ENCODE data around the gene CZIB.
A peak's percentile ranks its signal among the peaks of the same experiment; 100 is the strongest.

Gene CZIB

DNA sequence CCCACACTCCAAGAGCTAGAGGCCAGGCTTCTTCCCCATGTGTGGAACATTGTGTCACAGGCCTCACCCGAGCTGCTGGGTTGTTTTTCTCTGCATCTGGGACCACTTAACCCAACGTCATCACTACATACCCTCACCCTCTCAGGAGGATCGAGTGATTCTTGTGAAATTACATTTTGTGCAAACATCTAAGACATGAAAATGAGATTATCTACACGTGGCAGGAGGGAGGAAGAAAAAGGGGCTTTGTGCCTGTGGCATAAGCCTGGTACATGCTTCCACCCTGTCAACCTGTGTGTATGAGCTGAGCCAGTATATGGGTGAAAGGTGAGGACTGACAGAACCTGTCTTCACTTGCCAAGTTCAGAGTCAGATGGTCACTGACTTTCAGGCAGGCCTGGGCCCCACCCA is 22.2 kb downstream of the CZIB start:
- DNase-seq (ENCODE audit: low read depth): no peak
- peak overlapping the region; percentile 99 for H3K4me3 ChIP-seq (ENCODE audit: low read depth, low read length)

DNA sequence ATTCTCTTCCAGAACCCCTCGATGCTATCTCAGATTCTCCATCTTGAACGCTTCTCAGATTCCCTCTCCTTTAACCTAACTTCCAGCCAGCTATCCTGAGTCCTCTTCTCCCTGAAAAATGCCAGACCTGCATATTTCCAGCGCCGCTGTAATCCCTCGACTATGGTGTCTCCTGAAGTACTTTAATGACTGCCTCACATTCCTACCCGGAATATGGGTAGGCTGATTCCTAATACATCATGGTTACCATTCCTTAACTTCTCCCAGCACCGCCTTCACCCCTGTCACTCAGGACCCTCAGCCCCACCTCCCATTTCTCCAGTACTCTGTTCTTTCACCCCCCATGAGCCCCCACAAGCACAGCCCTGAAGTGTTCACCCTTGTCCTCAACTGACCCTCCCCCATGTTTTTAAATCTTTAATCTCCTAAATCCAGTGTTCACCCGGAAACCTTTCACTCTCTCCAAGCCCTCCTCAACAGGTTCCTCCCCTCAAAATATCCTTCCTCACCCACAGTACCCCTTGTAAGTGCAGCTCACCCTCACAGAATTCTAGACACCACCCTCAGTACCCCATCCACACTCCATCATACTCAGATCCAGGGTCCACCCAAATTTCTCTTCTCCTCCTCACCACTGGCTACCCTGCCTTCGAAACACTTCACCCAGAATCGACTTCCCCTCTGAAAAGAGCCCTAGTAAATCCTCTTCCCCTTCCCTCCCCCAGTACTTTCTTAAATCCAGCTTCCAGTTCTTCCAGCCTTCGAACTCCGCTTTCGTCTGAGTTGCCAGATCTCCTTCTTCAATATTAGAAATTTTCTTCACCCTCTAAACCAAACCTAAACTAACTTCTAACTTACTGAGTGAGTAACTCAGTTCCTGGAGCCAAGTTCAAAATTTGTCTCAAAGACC is 22.9 kb downstream of the CZIB start:
- DNase-seq (ENCODE audit: low read depth): peak; percentile 52
- no peak for TF ChIP-seq MYC (IDR thresholded peaks at IDR 0.05; ENCODE audit: low read depth, low read length)
- TF ChIP-seq POLR2A (IDR thresholded peaks at IDR 0.05; ENCODE audit: extremely low read depth, insufficient read length): no peak
- no peak for TF ChIP-seq CTCF (IDR thresholded peaks at IDR 0.05; ENCODE audit: low read depth, low read length)
- TF ChIP-seq, protein P1, sequence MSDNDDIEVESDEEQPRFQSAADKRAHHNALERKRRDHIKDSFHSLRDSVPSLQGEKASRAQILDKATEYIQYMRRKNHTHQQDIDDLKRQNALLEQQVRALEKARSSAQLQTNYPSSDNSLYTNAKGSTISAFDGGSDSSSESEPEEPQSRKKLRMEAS (IDR thresholded peaks at IDR 0.05; ENCODE audit: low read depth, low read length): no peak

More for the DNA sequence above, 22.2 kb downstream of the CZIB start:
- TF ChIP-seq POLR2A (IDR thresholded peaks at IDR 0.05; ENCODE audit: extremely low read depth, insufficient read length) (no peak), MYC (IDR thresholded peaks at IDR 0.05; ENCODE audit: low read depth, low read length) (no peak), CTCF (IDR thresholded peaks at IDR 0.05; ENCODE audit: low read depth, low read length) (no peak)
- TF ChIP-seq, protein P1 (IDR thresholded peaks at IDR 0.05; ENCODE audit: low read depth, low read length): no peak

DNA sequence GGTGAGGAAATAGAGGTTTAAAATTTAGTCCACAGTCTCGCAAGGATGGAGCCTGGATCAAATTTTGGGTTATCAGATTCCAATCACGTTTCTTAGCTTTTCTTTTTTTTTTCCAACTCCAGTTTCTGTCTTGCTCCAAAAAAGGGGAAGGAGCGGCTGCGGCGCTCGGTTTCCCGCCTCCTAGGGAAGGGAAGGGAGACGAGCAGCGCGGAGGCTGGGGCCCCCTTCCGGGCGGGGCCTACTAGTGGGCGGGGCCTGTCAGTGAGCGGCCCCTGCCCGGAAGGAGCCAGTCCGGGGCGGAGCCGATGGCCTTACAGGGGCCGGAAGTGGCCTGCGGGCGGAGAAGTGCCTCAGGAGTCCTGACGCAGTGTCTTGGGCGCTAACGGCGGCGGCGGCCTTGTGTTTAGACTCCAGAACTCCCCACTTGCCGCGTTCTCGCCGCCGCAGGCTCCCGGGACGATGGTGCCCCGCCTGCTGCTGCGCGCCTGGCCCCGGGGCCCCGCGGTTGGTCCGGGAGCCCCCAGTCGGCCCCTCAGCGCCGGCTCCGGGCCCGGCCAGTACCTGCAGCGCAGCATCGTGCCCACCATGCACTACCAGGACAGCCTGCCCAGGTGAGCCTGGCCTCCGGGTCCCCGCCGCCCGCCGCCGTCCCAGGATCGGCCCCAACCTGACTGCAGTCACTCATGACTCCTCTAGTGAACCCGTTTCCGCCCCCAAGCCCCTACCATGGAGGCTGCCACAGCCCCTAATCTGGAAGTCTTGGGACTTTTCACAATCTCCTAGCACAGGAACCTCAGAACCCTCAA is 23.7 kb downstream of the CZIB start, which contains the start of gene CPT2:
Gene CPT2, plus strand, starts transcription at position 340 of the 806 bp plus-strand sequence. Its CDS starts 120 bp downstream, at position 460.
- TF ChIP-seq POLR2A (IDR thresholded peaks at IDR 0.05; ENCODE audit: extremely low read depth, insufficient read length) (peak; percentile 97), CTCF (IDR thresholded peaks at IDR 0.05; ENCODE audit: low read depth, low read length) (no peak), MYC (IDR thresholded peaks at IDR 0.05; ENCODE audit: low read depth, low read length) (peak; percentile 70)
- TF ChIP-seq, protein P1 (IDR thresholded peaks at IDR 0.05; ENCODE audit: low read depth, low read length): peak; percentile 58
- peak within 1 kb of the TSS; percentile 99 for H3K4me3 ChIP-seq (ENCODE audit: low read depth, low read length)
- DNase-seq (ENCODE audit: low read depth): peak; percentile 96

More for the DNA sequence above, 22.9 kb downstream of the CZIB start:
- peak overlapping the region; percentile 99 for H3K4me3 ChIP-seq (ENCODE audit: low read depth, low read length)

DNA sequence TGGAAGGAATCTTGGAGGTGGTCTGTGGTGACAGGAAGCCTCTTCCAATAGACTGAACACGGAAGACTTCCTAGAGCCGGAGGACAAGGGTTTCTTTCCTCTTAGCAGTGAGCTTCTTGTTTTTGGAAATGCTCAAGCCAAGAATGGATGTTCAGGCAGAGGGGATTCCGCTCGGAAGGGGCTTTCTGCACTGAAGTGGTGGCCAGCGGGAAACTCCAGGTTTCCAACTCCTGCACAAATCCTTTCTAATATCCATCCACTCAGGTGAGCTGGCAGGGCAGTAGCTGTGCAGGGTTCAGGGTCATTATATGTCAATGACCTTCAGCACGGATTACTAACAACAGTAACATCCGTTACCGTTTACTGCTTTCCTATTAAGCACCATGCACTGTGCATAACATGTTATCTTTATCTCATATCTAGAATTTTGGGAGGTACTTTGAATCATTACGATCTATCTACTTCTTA is 24.4 kb downstream of the CZIB start:
- peak overlapping the region; percentile 59 for H3K4me3 ChIP-seq (ENCODE audit: low read depth, low read length)
- no peak for DNase-seq (ENCODE audit: low read depth)
- TF ChIP-seq POLR2A (IDR thresholded peaks at IDR 0.05; ENCODE audit: extremely low read depth, insufficient read length) (no peak), MYC (IDR thresholded peaks at IDR 0.05; ENCODE audit: low read depth, low read length) (no peak), CTCF (IDR thresholded peaks at IDR 0.05; ENCODE audit: low read depth, low read length) (no peak)
- TF ChIP-seq, protein P1 (IDR thresholded peaks at IDR 0.05; ENCODE audit: low read depth, low read length): no peak

DNA sequence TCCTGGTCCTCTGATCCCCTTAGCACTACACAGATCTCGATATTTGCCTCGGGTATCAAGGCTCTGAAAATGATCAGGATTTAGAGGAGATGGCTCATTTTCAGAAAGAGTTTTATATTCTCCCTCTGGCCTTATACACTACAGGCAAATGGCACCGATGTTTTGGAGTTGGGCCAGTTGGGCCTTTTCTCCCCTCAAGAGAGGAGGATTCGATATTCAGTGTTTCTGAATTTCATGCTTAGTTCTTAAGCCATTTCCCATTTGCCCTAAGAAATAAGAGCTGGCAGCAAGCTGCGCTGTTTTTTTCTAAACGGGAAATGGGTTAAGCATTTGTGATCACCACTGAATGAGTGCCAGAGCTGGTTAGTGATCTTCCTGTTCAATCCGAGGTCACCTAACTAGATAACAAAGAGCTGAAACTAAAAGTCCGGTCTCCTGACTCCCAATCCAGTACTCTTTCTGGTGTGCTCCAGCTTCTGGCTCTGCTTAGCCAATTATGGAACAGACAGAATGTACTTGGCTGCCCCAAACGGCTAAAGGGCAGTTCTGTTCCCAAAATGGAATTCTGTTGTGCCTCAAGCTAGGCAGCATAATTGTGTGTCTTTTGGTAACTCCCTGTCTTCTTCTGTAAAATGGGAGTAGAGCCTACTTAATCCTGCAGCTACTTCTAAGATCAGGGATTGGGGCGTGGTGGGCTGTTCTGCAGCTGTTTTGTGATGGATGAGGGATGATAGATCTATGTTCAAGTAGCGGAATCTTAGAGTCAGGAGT is 25.0 kb downstream of the CZIB start:
- TF ChIP-seq POLR2A (IDR thresholded peaks at IDR 0.05; ENCODE audit: extremely low read depth, insufficient read length): no peak
- no peak overlapping the region for H3K4me3 ChIP-seq (ENCODE audit: low read depth, low read length)
- no peak for DNase-seq (ENCODE audit: low read depth)

Data from NB4 (cell line).